Measurements from ENCODE around the gene TMEM121B.

GRCh38 chr22:17143826-17144225, 22.7 kb upstream of the TMEM121B start:
- TF ChIP-seq POLR2A (IDR thresholded peaks at IDR 0.05): no peak
- TF ChIP-seq, protein P1, sequence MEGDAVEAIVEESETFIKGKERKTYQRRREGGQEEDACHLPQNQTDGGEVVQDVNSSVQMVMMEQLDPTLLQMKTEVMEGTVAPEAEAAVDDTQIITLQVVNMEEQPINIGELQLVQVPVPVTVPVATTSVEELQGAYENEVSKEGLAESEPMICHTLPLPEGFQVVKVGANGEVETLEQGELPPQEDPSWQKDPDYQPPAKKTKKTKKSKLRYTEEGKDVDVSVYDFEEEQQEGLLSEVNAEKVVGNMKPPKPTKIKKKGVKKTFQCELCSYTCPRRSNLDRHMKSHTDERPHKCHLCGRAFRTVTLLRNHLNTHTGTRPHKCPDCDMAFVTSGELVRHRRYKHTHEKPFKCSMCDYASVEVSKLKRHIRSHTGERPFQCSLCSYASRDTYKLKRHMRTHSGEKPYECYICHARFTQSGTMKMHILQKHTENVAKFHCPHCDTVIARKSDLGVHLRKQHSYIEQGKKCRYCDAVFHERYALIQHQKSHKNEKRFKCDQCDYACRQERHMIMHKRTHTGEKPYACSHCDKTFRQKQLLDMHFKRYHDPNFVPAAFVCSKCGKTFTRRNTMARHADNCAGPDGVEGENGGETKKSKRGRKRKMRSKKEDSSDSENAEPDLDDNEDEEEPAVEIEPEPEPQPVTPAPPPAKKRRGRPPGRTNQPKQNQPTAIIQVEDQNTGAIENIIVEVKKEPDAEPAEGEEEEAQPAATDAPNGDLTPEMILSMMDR (IDR thresholded peaks at IDR 0.05): no peak

All from prostate gland (tissue), 2 donors.